ENCODE results near the gene RC3H1.
"Not testable (repeated sequence)": the region's sequence is repeated elsewhere in the genome, so short reads cannot be mapped to it uniquely, and the experiment has no call there.

RC3H1 gene

DNA sequence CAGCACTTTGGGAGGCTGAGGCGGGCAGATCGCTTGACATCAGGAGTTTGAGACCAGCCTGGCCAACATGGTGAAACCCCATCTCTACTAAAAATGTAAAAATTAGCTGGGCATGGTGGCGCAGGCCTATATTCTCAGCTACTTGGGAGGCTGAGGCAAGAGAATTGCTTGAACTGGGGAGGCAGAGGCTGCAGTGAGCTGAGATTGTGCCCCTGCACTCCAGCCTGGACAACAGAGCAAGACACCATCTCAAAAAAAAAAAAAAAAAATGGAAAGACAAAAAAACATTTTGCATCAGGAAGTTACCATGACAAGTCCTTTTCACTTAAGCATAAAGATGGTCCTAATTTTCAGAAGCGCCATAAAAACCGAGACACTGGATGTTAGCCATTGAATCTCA is 91.6 kb downstream of the RC3H1 start:
- DNase-seq = not testable (repeated sequence)

DNA sequence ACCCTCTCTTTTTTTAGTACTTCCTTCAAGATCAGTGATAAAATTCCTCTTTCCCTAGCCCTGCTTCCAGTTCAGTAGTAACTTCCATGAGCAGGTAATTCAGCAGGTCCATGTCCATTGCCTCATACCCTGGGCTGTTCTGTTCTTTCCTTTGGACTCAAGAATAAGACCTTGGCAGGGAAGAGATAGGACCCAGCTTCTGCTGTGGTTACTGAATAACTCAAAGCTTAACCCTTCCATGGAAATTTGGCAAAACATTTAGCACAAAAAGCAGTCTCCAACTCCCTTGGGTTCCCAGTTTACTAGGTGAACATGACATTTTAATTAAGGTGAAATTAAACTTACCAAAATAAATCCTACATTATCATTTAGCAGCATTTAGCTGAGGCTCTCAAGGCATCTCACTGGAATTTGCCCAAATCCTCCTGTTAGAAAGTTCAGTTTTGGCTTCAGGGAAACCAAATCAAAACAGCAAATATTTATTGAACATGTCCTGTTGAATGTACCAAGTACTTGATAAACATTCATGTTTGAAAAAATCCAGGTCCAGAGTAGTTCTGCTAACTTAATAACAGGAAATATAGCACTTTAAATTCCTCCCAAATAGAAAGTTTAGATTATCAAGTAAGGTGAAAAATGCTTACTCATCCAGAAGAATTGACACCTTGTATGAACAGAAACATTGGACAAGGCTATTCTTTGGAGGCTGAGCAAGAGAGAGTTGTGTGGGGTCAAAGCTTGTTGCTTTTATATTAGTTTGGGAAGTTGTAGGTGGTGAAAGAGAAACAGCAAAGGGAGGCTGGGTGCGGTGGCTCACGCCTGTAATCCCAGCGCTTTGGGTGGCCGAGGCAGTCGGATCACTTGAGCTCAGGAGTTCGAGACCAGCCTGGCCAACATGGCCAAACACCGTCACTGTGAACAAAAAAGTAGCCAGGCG is 96.6 kb downstream of the RC3H1 start:
- DNase-seq = no peak

DNA sequence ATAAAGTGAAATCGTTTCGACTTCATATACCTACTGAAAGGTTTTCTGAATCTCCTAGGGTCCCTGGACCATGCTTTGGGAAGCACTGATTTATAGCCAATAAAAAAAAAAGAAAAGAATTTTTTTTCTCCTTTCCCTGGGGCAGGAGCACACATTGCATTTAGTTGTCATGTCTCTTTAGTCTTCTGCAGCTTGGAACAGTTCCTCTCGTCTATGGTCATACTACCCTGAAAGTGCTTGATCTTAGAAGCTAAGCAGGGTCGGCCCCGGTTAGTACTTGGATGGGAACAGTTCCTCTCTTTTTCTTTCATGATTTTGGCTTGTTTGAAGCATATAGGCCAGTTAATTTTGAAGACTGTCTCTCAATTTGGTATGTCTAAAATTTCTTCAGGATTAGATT is 101.3 kb downstream of the RC3H1 start:
- no peak for DNase-seq

DNA sequence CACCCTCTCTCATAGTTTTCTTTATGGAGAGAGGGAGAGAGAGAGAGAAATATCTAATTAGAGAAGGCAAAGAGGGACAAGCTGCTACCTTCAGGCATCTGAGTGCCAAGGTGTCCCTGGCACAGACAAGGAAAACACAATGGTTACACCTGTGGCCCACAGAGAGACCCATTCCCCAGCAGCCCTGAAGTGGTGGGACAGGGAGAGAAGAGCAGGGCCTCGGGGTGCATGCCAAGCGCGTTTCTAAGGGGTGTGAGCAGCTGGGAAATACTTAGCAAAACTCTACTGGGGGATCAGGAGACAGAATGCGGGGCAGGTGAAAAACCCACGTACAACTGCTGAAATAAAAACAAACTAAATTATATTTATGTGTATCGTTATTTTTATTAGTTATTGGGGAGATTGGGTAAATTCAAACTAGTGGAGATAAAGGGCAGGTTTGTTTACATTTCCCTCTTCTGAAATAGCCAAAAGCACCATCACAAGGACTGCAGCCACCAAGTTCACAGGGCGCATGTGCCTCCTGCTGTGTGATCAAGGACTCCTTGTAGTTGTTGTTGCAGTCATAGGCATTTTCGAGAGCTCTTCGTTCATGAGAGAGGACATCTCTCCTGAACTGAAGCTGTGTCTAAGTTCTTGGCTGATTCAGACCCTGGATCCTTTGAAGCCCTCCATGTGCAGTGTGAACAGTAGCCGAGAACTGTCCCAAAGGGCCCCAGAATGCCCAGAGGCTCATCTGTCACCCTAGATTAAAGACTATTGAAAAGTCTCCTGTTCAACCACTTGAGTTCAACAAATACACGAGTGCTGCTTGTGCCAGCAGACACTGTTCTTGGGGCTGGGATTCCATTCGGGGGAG is 104.3 kb downstream of the RC3H1 start:
- no peak for DNase-seq

DNA sequence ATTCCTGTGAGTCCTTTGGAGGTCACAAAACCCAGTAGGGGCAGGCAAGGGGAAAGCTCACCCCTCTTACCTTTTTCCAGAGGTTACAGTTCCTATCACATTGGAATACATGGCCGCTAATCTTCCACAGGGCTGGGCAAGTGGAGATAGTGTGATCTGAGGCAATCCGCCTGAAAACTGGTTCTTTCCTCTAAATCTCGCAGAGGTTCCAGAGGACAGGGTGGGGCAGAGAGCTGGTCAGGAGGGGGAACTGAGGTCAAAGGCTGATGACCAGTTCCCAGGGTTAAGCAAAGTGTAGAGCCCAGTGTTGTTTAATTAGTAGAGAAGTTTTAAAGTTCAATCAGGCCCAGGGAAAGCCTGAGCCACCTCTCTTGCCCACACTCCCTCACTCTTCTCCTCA is 105.0 kb downstream of the RC3H1 start, which contains the start of gene SERPINC1:
Gene SERPINC1 (minus strand): TSS at position 179 of the 400 bp plus-strand sequence. CDS start 68 bp downstream, at position 111.
- no peak for DNase-seq

DNA sequence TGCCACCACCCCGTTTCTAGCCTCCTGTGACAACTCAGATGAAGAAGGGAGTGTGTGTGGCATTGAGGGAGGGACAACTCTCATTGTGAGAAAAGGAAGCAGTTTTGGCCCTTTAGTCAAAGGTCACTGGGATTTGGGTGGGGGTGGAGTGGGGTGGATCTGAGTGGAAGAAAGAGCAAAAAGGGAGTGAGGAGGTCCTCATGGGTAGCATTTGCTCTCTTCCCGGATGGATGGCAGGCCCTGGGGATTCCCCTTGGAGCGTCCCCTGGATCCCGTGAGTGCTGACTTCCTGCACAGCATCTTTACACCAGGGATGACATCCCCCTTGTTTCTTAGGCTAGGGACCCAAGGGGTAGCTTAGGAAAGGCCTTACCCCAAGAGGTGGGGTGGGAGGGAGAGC is 105.5 kb downstream of the RC3H1 start:
- DNase-seq = no peak

DNA sequence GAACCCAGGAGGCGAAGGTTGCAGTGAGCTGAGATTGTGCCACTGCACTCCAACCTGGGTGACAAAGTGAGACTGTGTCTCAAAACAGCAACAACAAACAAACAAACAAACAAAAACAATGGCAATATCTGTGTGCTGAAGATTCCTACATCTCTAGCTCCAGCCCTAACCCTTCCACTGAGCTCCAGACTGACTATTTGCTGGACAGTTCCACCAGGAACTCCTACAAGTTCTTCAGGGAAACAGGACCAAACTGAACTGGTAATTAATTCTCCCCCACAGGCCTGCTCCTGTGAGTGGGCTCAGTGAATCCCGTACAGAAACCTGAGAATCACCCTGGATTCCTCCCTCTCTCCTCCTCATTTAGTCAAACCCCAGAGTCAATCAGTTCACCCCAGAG is 106.6 kb downstream of the RC3H1 start:
- no peak for DNase-seq

DNA sequence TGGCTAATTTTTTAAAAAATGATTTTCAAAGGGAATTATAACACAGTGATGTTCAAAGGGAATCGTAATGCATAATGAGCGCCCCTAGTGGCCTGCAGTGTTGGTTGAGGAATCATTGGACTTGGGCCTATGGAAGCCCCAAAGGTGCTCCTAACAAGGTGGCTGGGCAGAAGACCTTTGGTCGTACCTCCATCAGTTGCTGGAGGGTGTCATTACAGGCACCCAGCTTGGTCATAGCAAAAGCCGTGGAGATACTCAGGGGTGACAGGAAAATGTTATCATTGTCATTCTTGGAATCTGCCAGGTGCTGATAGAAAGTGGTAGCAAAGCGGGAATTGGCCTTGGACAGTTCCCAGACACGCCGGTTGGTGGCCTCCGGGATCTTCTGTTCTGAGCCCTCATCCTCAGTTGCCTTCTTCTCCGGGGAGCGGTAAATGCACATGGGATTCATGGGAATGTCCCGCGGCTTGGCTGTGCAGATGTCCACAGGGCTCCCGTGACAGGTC is 107.7 kb downstream of the RC3H1 start:
- DNase-seq = no peak

DNA sequence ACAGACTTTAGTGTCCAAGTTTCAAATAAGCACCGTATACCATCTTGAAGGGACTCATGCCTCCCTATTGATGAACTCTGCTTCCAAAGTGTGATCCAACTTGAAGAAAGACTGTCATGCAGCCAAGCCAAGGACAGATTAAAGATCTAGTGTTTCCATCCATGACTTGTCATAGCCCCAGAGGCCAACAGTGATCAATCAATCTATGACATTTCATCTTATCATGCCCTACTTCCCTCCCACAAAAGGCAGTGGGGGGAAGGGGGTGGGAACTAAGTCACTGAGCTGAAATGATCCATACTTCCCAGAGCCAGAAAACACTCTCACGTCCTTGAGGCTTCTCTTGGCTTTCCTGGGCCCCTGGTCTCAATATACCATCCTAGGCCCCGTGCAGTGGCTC is 109.0 kb downstream of the RC3H1 start:
- DNase-seq = no peak

DNA sequence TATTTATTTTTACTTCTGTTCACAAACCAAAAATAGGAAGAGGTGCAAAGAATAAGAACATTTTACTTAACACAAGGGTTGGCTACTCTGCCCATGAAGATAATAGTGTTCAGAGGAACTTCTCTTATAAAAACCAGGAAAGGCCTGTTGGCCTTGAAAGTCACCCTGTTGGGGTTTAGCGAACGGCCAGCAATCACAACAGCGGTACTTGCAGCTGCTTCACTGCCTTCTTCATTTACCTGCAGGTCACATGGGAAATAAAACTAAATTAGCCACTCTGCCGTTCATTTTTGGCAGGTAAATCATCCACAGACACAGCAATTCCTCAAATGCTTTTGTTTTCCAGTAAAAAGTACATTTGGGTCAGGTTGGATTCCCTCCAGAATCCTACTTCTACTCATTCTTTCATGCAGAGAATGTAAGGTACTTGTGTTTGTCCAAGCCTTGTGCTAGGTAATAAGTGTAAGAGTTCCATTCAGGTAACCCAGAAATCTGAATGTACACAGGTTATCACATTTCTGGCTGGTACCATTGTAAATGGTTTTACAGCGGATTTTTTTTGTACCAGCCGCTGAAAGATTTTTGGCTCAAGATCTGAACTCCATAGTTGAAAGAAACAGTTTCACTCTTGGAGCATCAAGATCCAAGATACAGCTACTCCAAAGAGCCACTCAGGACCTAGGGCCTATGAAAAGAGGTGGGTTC is 118.2 kb downstream of the RC3H1 start:
- DNase-seq = no peak

DNA sequence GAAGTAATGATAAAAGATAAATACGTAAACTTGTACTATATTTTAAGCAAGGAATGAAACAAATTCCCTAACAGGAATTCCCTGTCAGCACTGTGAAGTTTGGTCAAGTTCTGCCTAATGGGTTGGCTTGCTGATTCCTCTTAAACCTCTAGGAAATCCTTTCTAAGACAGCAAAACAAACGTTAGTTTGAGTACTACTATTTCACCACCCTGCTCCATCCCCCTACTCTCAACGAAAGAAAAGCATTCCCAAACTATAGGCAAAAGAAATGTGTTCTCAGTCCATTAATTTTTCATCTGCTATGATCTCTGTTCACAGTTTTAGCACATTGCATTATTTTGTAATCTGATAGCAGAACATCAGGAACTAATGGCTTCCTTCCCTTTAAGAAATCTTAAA is 121.2 kb downstream of the RC3H1 start:
- DNase-seq = no peak

DNA sequence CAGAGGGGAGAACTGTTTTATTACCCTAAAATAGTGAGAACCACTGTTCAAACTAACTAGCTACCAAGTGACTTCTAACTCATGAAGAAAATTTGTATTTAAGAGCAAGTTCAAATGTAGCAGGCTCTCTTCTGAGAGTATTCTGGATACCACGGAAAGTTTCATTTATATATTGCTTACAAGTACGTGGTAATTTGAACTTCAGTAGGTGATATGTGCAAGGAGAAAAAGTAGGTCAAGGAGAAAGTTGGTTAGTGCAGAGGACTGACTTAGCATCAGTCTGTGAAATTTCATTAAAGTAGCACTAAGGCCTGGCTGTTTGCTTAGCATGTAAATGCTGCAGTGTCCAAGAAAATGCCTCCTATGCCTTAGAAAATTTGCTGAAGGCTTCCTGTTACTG is 121.7 kb downstream of the RC3H1 start:
- DNase-seq = no peak

DNA sequence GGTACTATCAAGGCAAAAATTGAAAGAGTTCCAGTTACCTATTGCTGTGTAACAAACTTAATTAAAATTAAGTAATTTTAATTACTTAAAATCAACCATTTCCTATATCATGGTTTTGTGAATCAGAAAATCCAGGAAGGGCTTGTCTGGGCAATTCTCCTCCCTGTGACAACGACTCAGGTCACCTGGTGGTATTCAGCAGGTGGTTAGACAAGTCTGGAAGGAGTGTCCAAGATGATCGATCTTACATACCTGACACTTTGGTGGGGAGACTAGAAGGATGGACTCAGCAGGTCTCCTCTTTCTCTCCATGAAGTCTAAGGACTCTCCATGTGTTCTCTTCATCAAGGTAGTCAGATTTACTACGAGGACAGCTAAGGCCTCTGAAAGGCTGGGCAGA is 128.0 kb downstream of the RC3H1 start:
- no peak for DNase-seq

DNA sequence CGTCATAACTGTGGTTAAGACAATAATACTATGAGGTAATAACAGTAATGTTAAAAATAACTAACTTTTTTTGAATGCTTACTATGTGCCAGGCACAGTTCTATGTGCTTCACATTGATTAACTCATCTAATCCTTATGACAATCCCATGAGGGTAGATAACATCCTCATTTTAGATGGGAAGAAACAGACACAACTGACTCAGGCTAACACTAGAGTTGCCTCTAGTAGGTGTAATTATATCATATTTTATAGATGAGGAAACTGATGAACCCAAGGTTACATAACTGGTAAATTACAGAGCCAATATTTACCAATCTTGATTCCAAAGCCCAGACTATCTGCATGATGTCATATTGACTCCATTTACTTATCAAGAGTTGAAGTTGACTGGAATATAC is 128.5 kb downstream of the RC3H1 start:
- DNase-seq = no peak

DNA sequence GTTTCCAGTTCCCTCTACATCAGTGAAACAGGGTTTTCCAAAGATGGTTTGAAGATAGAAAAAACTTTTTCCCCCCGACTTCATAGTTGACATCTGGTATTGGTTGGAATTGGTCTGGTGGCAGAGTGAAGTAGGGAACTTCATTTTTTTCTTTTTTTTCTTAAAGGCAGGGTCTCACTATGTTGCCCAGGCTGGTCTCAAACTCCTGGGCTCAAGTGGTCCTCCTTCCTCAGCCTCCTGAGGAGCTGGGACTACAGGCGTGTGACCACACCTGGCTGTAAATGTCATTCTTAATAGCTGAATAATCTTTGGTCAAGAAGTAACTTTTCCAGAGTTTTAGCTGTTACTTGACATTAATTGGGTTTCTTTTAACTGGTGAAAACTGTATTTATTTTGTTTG is 132.3 kb downstream of the RC3H1 start:
- no peak for DNase-seq

DNA sequence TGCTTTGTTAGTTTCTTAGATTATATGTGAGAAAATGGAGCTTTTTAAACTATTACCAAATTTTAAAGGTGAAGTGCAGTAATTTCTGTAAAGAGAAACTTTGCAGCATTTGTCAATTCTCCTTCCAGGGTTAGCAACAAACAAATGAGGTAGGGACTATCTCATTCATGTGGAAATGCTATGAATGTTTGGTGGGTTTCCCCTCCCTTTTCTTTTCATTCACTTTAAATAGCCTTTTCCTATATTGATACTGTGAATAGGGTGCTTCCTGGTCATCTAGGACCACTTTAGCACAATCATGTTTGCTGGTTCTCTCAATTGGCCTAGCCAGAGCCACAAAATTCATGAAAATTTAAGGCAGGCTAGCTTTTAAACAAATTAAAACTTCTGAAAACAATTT is 133.4 kb downstream of the RC3H1 start:
- DNase-seq = no peak

DNA sequence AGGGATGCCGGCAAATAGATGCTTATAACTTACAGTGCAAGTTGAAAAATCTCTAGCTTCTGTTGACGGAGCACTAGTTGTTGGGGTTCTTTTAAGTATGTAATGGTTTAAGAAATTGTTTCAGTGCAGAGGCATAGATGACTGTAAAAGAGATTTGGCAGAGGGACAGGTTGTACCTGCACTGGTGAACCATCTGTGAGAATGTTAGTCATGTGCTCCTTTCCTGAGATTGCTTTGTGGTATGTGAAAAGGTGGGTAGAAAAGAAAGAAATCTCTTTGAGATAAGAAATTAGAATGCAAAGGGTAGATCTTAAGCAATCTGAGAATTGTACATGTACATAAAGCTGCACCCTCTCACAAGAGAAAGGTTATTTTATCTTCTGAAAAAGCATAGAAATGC is 134.5 kb downstream of the RC3H1 start:
- DNase-seq = no peak

DNA sequence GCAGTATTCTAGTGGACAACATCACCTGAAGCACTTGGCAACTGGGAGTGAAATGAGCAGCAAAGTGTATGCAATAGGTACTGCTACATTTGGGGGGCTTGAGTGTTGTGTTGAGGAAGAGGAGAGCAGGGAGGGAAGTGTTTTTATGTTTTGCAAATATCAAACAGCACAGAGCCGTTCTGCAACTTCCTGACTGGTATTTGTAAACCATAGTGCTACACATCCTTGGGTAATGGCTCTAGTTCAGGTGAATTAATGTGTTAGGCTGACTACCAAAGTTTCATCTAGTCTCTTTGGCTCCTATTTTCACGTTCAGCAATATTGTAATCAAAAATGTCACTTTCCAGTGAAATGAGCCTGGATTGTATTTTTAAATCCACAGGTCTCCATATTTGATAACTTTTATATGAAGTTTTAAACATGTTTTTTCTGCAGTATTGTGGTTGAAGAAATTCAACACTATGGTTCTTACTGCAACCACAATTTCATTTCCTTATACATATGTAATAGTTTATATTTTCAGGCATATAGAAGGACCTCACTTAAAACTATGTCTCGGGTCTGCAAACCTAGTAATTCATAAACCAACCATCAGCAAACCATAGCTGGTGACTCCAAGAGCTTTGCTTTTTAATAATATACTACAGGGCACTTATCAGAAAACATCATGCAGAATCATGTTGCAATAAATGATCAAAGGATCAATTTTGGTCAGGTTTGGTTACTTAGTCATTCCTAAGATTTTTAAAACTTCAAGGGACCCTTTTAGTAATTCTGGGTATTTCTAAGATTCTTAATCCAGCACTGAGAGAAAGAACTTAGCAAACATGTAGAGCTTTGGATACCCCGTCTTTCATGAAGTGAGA is 135.2 kb downstream of the RC3H1 start:
- no peak for DNase-seq

DNA sequence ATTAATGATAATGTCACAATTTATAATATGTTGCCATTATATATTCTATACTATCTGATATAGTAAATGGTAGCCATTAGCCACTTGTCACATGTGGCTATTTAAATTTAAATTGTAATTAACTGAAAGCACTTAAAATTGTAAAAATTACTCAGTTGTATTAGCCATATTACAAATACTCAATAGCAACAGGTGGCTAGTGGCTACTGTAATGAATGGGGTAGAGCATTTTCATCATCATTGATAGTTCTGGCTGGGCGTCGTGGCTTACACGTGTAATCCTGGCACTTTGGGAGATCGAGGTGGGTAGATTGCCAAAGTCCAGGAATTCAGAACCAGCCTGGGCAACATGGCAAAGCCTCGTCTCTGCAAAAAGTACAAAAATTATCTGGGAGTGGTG is 137.5 kb downstream of the RC3H1 start:
- no peak for DNase-seq
